GM12872 (cell line): ENCODE measurements around the gene TTC39A.

Experiments
- CTCF ChIP-seq: IDR thresholded peaks from 3 replicates; pipeline ENCODE4 v1.5.1; 2011; ENCODE audit warnings: low read depth, mild to moderate bottlenecking, low read length, moderate library complexity; ENCODE audit not compliant: insufficient read depth

The TTC39A gene

GRCh38 chr1:51326839-51327238 is 3.5 kb downstream of the TTC39A start:
- no peak for TF ChIP-seq CTCF

GRCh38 chr1:51325878-51326755 is 4.2 kb downstream of the TTC39A start:
- TF ChIP-seq CTCF, result no peak

- TF ChIP-seq CTCF, result no peak
Measured at GRCh38 chr1:51325391-51325790, 5.0 kb downstream of the TTC39A start.

GRCh38 chr1:51324251-51325010 is 5.9 kb downstream of the TTC39A start:
- no peak for TF ChIP-seq CTCF

GRCh38 chr1:51323778-51324177 is 6.6 kb downstream of the TTC39A start:
- no peak for TF ChIP-seq CTCF

- TF ChIP-seq CTCF, result no peak
Measured at GRCh38 chr1:51322417-51323101, 7.8 kb downstream of the TTC39A start.

- no peak for TF ChIP-seq CTCF
Measured at GRCh38 chr1:51321924-51322280, 8.5 kb downstream of the TTC39A start.
